SK-N-SH (cell line): ENCODE results near the gene CLDN6. TPM values are rescaled to one million over a fixed set of nuclear protein-coding genes. Genes with fewer than 3 reads are reported as not detected.

Experiments
- CTCF ChIA-PET: fragments of 300-600, 350-600 bp; formaldehyde crosslinking; extraction: SDS; loops from one replicate; lab custom pipeline; 2021; lab: Yijun Ruan, JAX
- POLR2A ChIA-PET: fragments of 350-600 bp; sonication (Branson Sonifier 250); formaldehyde crosslinking; extraction: SDS; loops from one replicate; lab custom pipeline; 2020; ENCODE audit warnings: antibody characterized with exemption, inconsistent platforms; lab: Yijun Ruan, JAX
- DNase-seq: peaks from one replicate; pipeline ENCODE4 v3.0.0; 2012
- H2AFZ ChIP-seq: fragments of 200-600 bp; sonication (generic); 2 replicates; pipeline ENCODE4 v1.8.1; 2016; ENCODE audit warnings: antibody characterized with exemption, mild to moderate bottlenecking, low read depth
- H3F3A ChIP-seq: fragments of 200-600 bp; sonication (generic); replicated peaks from 2 replicates; pipeline ENCODE3; 2016; ENCODE audit warnings: antibody characterized with exemption, mild to moderate bottlenecking; ENCODE audit not compliant: insufficient read depth
- H3K27ac ChIP-seq, 2 experiments: fragments of 200-500 bp in 1 of 2; fragments of 200-600 bp in 1 of 2; sonication (Bioruptor generic) in 1 of 2; sonication (generic), shearing (Covaris generic) in 1 of 2; 2 replicates each; pipeline versions ENCODE4 v1.5.1 to v1.6.1; 2014 to 2016; ENCODE audit warnings: low read depth in 2 of 2, inconsistent platforms in 1 of 2, low read length in 1 of 2, mild to moderate bottlenecking in 1 of 2, mixed read lengths in 1 of 2
- H3K27me3 ChIP-seq: fragments of 200-600 bp; sonication (generic), shearing (Covaris generic); 2 replicates; pipeline ENCODE4 v1.6.1; 2016; ENCODE audit warnings: mixed run types; ENCODE audit not compliant: insufficient read depth
- H3K36me3 ChIP-seq, 2 experiments: fragments of 200-500 bp in 1 of 2; fragments of 200-600 bp in 1 of 2; sonication (Bioruptor generic) in 1 of 2; sonication (generic) in 1 of 2; replicated peaks in 1 of 2; 2 replicates each; pipeline versions ENCODE3 to v1.5.1; 2014 to 2016; ENCODE audit warnings: low read length in 1 of 2, mild to moderate bottlenecking in 1 of 2; ENCODE audit not compliant: insufficient read depth in 2 of 2, control insufficient read depth in 1 of 2
- H3K4me1 ChIP-seq, 2 experiments: fragments of 200-500 bp in 1 of 2; fragments of 200-600 bp in 1 of 2; sonication (Bioruptor generic) in 1 of 2; sonication (generic), shearing (Covaris generic) in 1 of 2; 2 replicates each; pipeline versions ENCODE4 v1.5.1 to v1.6.1; 2014 to 2016; ENCODE audit warnings: low read depth in 1 of 2, low read length in 1 of 2, mixed run types in 1 of 2; ENCODE audit not compliant: insufficient read depth in 2 of 2, control insufficient read depth in 1 of 2
- H3K4me2 ChIP-seq: fragments of 200-600 bp; sonication (generic), shearing (Covaris generic); 2 replicates; pipeline ENCODE4 v1.6.1; 2017; ENCODE audit warnings: mixed run types
- H3K4me3 ChIP-seq, 2 experiments: fragments of 200-500 bp in 1 of 2; fragments of 200-600 bp in 1 of 2; sonication (Bioruptor generic) in 1 of 2; sonication (generic), shearing (Covaris generic) in 1 of 2; 2 replicates each; pipeline versions ENCODE4 v1.5.1 to v1.8.1; 2014 to 2016; ENCODE audit warnings: low read depth in 2 of 2, inconsistent platforms in 1 of 2, low read length in 1 of 2, mild to moderate bottlenecking in 1 of 2, mixed read lengths in 1 of 2, moderate library complexity in 1 of 2
- H3K79me2 ChIP-seq: fragments of 200-600 bp; sonication (generic); 2 replicates; pipeline ENCODE4 v1.8.1; 2017; ENCODE audit warnings: mild to moderate bottlenecking; ENCODE audit not compliant: insufficient read depth
- H3K9ac ChIP-seq: fragments of 200-600 bp; sonication (generic); 2 replicates; pipeline ENCODE4 v1.6.1; 2017; ENCODE audit warnings: mixed run types
- H3K9me2 ChIP-seq: fragments of 200-600 bp; sonication (generic); 2 replicates; pipeline ENCODE4 v1.6.1; 2017; ENCODE audit warnings: mixed run types
- H3K9me3 ChIP-seq: fragments of 200-600 bp; sonication (generic); 2 replicates; pipeline ENCODE4 v1.6.1; 2017; ENCODE audit warnings: mixed run types, mild to moderate bottlenecking, moderate library complexity
- H4K20me1 ChIP-seq: fragments of 200-600 bp; sonication (generic); 2 replicates; pipeline ENCODE4 v1.6.1; 2017; ENCODE audit warnings: mild to moderate bottlenecking, mixed run types; ENCODE audit not compliant: insufficient read depth
- CTCF ChIP-seq: fragments of 200-600 bp; sonication (generic); IDR thresholded peaks from 2 replicates; pipeline ENCODE4 v1.6.1; 2017; ENCODE audit warnings: antibody characterized with exemption, mild to moderate bottlenecking, moderate library complexity
- FOXM1 ChIP-seq: IDR thresholded peaks from 2 replicates; pipeline ENCODE4 v1.4.0; 2012; ENCODE audit warnings: low read depth, mild to moderate bottlenecking
- IRF3 ChIP-seq: fragments of 150-350 bp; IDR thresholded peaks from 2 replicates; pipeline ENCODE4 v1.6.1; 2016; ENCODE audit warnings: mild to moderate bottlenecking, low read depth, low read length
- JUND ChIP-seq: IDR thresholded peaks from 2 replicates; pipeline ENCODE4 v1.4.0; 2012
- MEF2A ChIP-seq: IDR thresholded peaks from 2 replicates; pipeline ENCODE4 v1.4.0; 2012; ENCODE audit warnings: low read depth, borderline replicate concordance
- NFIC ChIP-seq: IDR thresholded peaks from 2 replicates; pipeline ENCODE4 v1.4.0; 2012; ENCODE audit warnings: borderline replicate concordance
- NRF1 ChIP-seq: IDR thresholded peaks from 2 replicates; pipeline ENCODE4 v1.6.1; 2012; ENCODE audit warnings: low read depth, mild to moderate bottlenecking, low read length
- PBX3 ChIP-seq: IDR thresholded peaks from 2 replicates; pipeline ENCODE4; 2012
- RAD21 ChIP-seq: IDR thresholded peaks from 2 replicates; pipeline ENCODE4 v1.6.1; 2012; ENCODE audit warnings: mild to moderate bottlenecking, low read length
- REST ChIP-seq: IDR thresholded peaks from 2 replicates; pipeline ENCODE4 v1.6.1; 2012; ENCODE audit warnings: mild to moderate bottlenecking, low read depth, low read length, moderate library complexity
- SMC3 ChIP-seq: IDR thresholded peaks from 2 replicates; pipeline ENCODE4 v1.6.1; 2012; ENCODE audit warnings: low read depth, low read length, improper control_type of control experiment
- TAF1 ChIP-seq: IDR thresholded peaks from 2 replicates; pipeline ENCODE4 v1.6.1; 2012; ENCODE audit warnings: low read depth, mild to moderate bottlenecking, low read length, moderate library complexity, borderline replicate concordance
- WGBS: methylation state at CpG from one replicate; pipeline ENCODE4 v1.1.6; 2017; ENCODE audit warnings: low lambda C conversion rate; 5-methylcytosine and 5-hydroxymethylcytosine counted together
- polyA plus RNA-seq, 3 experiments: library from polyadenylated mRNA; depleted of rRNA; stranded (reverse); fragments of >200 nt; gene quantifications; 2 replicates each; pipeline ENCODE4 v1.2.3, GENCODE V29; 2012

CLDN6 gene
- polyA plus RNA-seq, 1 of the 3 experiments (the other 2 are of a cell fraction), result 0.20 TPM

- ChIA-PET CTCF (interaction anchor here (0.8 to 1.3 kb wide), 5 partner anchors 7 to 40 kb away, joined by 3 to 7 read pairs (median 4); partner anchors contain the start of gene PAQR4), POLR2A (no interaction called here)
- no peaks in the 10 kb centered on the region for H3K9me2 ChIP-seq
Measured at GRCh38 chr16:2991566-2992261, 26.3 kb downstream of the CLDN6 start.

More at GRCh38 chr16:2991566-2992261, 26.3 kb downstream of the CLDN6 start:
- Histone ChIP-seq H3K9me3 (no peaks in the 10 kb centered on the region), H3K4me1 (peaks cover 0 to 2% of the 10 kb centered on the region in 2 experiments; a peak in 1 of 4 replicates), H3K36me3 (no peaks in the 10 kb centered on the region), H3K4me3 (no peak overlapping the region), H3K79me2 (no peaks in the 10 kb centered on the region), H3F3A (no peaks in the 10 kb centered on the region), H3K27me3 (no peaks in the 10 kb centered on the region), H3K4me2 (no peak overlapping the region), H3K27ac (no peak overlapping the region), H2AFZ (no peak overlapping the region), H3K9ac (no peak overlapping the region), H4K20me1 (no peaks in the 10 kb centered on the region)
- TF ChIP-seq RAD21, result no peak
- no peak for TF ChIP-seq CTCF
- no peak for TF ChIP-seq SMC3
- no peak for TF ChIP-seq JUND
- TF ChIP-seq IRF3, result no peak
- TF ChIP-seq FOXM1, result no peak
- no peak for TF ChIP-seq MEF2A
- TF ChIP-seq REST, result no peak
- TF ChIP-seq TAF1, result no peak
- no peak for TF ChIP-seq PBX3
- no peak for TF ChIP-seq NFIC
- no peak for TF ChIP-seq NRF1
- DNase-seq, result no peak
- WGBS, result 76% methylated on average over 8 of the region's 12 CpGs
